Glomerular visceral epithelial cell (primary cell): ENCODE measurements around the gene WBP1L.
"Not testable (repeated sequence)": the region's sequence is repeated elsewhere in the genome, so short reads cannot be mapped to it uniquely, and the experiment has no call there.

Experiments used
- DNase-seq: peaks from one replicate; pipeline ENCODE4 v3.0.0-alpha.2; 2016; ENCODE audit errors: extremely low spot score

Gene WBP1L

GRCh38 chr10:102811346-102811745 is 67.6 kb downstream of the WBP1L start:
- no peak for DNase-seq

DNA sequence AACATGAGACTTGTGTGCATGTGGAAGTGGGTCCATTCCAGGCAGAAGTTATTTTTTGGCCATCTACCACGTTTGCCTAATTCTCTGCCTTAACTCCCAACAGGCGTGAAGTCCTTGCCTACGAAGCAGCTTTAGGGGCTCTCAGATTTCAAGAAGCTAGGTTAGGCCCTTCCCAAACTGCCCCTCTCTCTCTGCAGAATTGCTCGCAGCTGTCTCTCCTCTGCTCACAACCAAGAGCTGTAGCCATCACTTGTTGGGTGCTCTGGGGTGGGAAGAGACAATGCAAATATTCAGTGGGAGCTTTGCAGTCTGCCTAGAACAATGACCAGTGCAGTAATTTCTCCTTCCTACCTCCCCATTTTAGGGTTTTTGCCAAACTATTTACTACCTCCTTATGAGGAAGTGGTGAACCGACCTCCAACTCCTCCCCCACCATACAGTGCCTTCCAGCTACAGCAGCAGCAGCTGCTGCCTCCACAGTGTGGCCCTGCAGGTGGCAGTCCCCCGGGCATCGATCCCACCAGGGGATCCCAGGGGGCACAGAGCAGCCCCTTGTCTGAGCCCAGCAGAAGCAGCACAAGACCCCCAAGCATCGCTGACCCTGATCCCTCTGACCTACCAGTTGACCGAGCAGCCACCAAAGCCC is 68.6 kb downstream of the WBP1L start:
- no peak for DNase-seq

DNA sequence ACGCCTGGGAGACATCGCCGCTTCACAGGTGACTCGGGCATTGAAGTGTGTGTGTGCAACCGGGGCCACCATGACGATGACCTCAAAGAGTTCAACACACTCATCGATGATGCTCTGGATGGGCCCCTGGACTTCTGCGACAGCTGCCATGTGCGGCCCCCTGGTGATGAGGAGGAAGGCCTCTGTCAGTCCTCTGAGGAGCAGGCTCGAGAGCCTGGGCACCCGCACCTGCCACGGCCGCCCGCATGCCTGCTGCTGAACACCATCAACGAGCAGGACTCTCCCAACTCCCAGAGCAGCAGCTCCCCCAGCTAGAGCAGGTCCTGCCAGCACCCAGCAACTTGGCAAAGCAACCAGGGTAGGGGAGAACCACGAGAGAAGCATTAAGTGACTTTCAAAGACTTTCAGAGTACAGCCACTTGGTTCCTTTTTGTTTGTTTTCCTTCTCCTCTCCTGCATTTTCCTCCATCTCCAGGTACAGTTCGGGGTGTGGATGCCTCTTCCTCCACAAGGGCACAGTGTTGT is 69.3 kb downstream of the WBP1L start:
- DNase-seq = no peak

DNA sequence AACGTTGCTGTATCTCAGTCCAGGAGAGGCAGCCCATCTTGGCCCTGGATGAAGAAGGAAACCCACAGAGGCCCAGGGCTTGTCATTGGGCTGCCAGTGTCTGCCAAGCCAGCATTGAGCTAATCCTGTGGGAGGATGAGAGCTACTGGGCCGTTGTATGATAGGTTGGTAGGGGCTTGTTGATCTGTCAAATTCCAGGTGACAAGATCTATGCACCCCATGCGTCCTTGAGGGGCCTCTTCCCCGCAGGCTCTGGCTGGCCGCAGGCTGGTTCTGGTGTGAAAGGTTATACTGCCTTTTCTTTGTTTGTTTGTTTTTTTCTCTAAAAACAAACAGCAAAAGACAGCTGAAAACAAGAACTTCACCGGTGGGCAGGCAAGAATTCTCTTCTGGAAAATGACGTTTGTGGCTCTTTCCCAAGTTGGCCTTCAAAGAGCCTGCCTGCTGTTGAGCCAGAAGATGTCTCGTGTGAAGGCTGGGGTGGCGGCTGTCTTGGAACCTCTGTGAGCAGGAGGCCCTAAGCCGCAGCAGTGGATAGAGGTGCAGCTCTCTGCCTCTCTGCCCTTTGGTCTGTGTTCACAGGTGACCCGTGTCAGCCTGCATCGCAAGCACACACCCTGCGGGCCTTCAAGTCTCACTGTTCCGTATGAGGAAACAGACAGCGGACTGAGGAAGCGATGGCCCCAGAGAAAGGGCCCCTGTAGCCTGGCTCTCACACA is 70.1 kb downstream of the WBP1L start:
- DNase-seq = no peak

GRCh38 chr10:102814453-102814871 is 70.7 kb downstream of the WBP1L start:
- DNase-seq = peak; percentile 34

DNA sequence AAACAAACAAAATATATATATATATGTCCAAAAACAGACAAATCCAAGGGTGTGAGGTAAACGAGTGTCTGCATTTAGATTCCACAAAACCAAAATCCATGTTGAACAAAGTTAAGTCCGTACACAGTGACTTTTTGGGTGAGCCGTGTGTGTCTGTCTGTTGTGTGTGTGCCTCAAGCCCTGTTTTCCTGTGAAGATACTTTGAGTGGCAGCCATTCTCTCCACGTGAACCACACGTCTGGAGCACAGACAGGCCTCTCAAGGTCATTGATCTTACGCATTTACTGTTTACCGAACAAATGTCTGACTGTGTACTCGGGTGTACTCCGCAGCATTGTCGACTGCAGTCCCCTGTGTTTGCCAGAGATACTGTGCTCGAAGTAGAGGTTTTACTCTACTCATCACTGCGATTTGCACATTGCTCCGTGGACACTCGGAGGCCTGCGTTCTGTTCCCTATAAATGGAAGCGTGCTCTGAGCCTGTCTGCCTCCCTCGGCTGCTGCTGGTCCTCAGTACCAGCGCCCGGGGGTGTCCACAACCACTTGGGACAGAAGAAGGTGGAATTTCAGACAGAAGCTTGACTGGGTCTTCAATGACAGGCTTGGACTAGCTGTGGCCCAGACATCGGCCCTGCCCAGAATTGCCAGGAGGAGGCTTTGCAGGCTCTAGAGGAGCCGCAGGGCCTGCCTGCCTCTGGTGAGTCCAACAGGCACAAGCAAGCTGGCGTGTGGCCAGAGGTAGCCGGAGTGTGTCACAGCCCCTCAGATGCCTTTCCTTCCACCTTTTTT is 71.3 kb downstream of the WBP1L start:
- peak; percentile 65 for DNase-seq

GRCh38 chr10:102815790-102816549 is 72.2 kb downstream of the WBP1L start:
- DNase-seq = peak; percentile 56

GRCh38 chr10:102817175-102817574 is 73.4 kb downstream of the WBP1L start:
- DNase-seq = no peak

DNA sequence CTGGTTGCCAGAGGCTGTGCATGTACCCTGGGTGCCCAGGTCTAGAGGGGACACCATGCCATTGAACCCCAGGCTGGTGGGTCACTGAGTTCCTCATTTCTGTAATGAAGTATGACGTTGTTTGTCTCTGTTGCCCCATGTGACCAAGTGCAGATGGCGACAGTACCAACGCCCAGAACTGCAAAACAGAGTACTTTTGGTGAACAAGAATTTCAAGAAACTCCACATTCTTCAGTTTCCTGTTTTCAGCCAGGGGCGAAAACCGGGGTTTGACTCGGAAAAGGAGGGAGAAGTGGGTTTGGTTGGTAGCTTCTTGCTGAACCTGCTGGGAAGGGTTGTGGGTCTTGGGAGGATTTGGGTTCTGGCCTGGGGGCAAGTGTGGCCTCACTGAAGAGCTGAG is 75.3 kb downstream of the WBP1L start:
- DNase-seq = no peak

GRCh38 chr10:102820008-102820407 is 76.3 kb downstream of the WBP1L start:
- DNase-seq = not testable (repeated sequence)

DNA sequence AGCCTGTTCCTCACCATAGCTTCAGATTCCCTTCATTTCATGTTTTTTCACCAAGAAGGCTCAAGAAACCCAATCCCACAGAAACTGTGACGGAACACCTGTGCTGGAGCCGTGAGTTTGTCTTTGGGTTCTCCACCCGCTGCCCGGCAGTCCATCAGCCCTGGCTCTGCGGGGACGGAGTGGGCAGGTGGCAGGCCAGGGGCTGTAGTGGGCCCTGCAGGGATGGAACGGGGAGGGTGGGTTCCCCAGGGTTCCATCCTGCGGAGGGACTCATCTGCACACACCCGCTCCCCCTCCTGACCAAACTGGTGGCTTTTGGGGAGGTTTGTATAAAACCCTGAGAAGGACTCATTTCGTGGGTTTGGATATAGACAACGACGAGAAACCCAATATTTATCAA is 78.5 kb downstream of the WBP1L start:
- no peak for DNase-seq

DNA sequence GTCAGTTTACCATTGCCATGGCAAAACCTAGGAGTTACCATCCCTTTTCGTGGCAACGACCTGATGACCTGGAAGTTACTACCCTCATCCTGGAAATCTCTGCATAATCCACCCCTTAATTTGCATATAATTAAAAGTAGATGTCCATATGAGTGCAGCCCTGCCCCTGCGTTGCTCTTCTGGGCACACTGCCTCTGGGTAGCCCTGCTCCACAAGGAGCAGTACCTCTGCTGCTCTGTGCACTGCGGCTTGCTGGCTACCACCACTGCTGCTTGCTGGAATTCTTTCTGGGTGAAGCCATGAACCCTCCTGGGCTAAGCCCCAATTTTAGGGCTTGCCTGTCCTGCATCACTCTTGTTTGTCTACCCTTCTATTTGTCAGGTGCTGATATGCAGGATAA is 80.9 kb downstream of the WBP1L start:
- no peak for DNase-seq

- DNase-seq = no peak
Observed at GRCh38 chr10:102826148-102826796, 82.5 kb downstream of the WBP1L start.

GRCh38 chr10:102827597-102827975 is 83.8 kb downstream of the WBP1L start:
- DNase-seq = no peak

DNA sequence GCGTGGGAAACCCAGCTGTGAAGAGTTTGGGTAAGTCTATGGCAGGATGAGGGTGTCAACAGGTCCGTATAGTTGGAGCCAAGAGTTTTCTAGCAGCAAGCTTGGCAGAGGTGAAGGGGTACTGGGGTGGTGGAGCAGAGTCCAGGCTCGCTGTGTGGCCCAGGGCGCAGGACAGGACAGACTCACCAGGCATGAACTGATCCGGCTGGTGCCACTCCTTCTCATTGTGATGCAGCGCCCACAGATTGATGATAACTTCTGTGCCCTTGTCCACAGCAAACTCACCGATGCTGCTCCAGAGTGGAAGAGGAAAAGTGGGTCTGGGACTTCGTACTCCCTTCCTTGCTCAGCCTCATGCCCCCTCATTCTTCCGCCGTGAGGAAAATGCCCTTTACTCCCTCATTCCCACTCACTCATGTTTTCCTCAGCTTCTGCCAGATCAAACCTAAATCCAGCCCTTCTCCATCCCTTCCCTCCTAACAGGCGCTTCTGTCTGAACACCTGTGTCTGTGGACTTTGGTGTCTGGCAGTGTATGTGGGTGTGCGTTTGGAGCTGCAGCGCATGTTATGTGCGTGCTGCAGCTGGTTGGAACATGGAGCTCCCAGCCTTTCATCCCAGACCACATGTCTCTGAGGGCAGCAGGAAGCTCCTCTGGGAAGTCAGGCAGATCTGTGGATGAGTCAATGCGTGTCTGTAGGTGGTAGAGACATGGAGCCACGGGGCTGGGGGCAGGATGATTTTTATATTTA is 87.7 kb downstream of the WBP1L start:
- peak; percentile 8 for DNase-seq

DNA sequence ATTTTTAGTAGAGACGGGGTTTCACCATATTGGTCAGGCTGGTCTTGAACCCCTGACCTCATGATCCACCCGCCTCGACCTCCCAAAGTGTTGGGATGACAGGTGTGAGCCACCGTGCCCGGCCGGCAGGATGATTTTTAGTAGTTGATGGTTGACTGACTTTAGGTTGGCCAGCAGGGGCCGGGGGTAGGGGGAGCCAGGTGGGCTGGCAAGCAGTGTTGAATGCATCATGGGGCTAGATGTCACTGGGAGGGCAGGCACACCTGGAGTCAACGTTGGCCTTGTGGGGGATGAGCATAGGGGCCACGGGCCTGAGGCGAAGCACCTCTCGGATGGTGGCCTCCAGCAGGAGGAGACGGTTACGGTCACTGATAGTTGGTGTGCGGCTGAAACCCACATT is 88.5 kb downstream of the WBP1L start:
- no peak for DNase-seq

DNA sequence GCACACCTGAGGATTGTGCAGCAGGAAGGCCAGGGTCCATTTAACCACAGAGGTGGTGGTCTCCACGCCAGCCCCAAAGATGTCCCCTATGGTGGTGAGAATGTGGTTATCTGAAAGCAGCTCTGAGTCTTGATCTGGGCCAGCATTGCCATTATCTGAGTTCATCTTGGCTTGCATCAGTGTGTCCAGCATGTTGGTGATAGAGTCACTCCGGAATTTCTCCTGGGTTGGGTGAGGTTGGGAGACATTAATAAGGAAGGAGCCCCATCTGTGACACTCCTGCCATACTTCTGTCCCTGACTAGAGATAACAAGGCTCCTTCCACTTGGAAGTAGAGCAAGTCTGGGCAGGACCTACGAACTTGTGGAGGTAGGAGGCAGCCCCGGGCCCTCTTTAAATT is 89.2 kb downstream of the WBP1L start:
- no peak for DNase-seq

GRCh38 chr10:102834143-102834542 is 90.4 kb downstream of the WBP1L start:
- DNase-seq = no peak

- peak; percentile 76 for DNase-seq
Observed at GRCh38 chr10:102835007-102835482, 91.3 kb downstream of the WBP1L start.

- peak; percentile 93 for DNase-seq
Observed at GRCh38 chr10:102837230-102837721, 93.5 kb downstream of the WBP1L start, which contains the start of gene CYP17A1. Gene CYP17A1 (minus strand): TSS chr10:102837413. CDS start chr10:102837361, 52 bp downstream.
